HEK293T (cell line): Measurements from ENCODE around the gene CREB3L1.

Experiments used
- ARNT ChIP-seq: fragments of 450-650 bp; IDR thresholded peaks from 2 replicates; pipeline ENCODE4 v1.6.1; 2017; ENCODE audit warnings: mild to moderate bottlenecking
- BHLHE40 ChIP-seq: fragments of 450-650 bp; IDR thresholded peaks from 2 replicates; pipeline ENCODE4 v1.6.1; 2016; ENCODE audit warnings: mild to moderate bottlenecking, moderate library complexity, borderline replicate concordance
- CTBP1 ChIP-seq: fragments of 450-650 bp; IDR thresholded peaks from 2 replicates; pipeline ENCODE4 v1.6.1; 2016; ENCODE audit warnings: borderline replicate concordance
- ELF4 ChIP-seq: fragments of 450-650 bp; IDR thresholded peaks from 2 replicates; pipeline ENCODE4 v1.6.1; 2017; ENCODE audit warnings: antibody characterized with exemption
- FOXK2 ChIP-seq: fragments of 450-650 bp; IDR thresholded peaks from 2 replicates; pipeline ENCODE4 v1.6.1; 2016; ENCODE audit warnings: mild to moderate bottlenecking
- FOXM1 ChIP-seq: fragments of 450-650 bp; IDR thresholded peaks from 2 replicates; pipeline ENCODE4 v1.6.1; 2017; ENCODE audit warnings: mild to moderate bottlenecking, borderline replicate concordance
- HDGF ChIP-seq: fragments of 450-650 bp; IDR thresholded peaks from 2 replicates; pipeline ENCODE4 v1.6.1; 2017; ENCODE audit warnings: antibody characterized with exemption, borderline replicate concordance
- L3MBTL2 ChIP-seq: fragments of 450-650 bp; conservative IDR thresholded peaks from 2 replicates; pipeline ENCODE4 v1.6.1; 2016; ENCODE audit warnings: mild to moderate bottlenecking
- NFRKB ChIP-seq: fragments of 450-650 bp; IDR thresholded peaks from 2 replicates; pipeline ENCODE4 v1.6.1; 2016; ENCODE audit warnings: mild to moderate bottlenecking, moderate library complexity
- SP1 ChIP-seq: fragments of 450-650 bp; IDR thresholded peaks from 2 replicates; pipeline ENCODE4 v1.6.1; 2017
- SUZ12 ChIP-seq: fragments of 450-650 bp; IDR thresholded peaks from 2 replicates; pipeline ENCODE4 v1.6.1; 2016; ENCODE audit warnings: mild to moderate bottlenecking

DNA sequence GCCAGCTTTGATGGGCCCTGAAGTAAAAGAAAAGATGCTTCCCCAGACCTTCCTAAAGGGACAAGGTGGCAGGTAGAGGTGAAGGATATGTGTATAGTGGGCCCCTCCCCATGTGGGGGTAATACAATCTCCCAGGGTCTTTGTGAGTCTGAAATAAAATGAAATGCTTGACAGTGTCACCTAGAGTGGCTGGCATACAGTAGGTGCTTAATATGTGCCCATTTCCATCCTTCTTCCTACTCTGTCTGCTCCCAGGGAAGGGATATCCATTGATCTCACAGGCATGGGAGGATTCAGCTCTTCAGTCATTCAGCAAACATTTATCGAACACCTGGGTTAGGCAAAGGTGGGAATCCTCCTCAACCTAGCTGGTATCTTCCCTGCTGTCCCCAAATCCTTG is 6.1 kb upstream of the CREB3L1 start:
- TF ChIP-seq ARNT: no peak
- no peak for TF ChIP-seq FOXM1
- TF ChIP-seq HDGF: no peak
- no peak for TF ChIP-seq SUZ12
- TF ChIP-seq SP1: no peak
- TF ChIP-seq FOXK2: no peak
- no peak for TF ChIP-seq ELF4
- TF ChIP-seq CTBP1: no peak
- no peak for TF ChIP-seq NFRKB
- TF ChIP-seq BHLHE40: no peak
- TF ChIP-seq L3MBTL2: no peak
